SK-N-SH (cell line): ENCODE results near the gene TMEM151A. TPM values are rescaled to one million over a fixed set of nuclear protein-coding genes. Genes with fewer than 3 reads are reported as not detected.

ENCODE experiments used
- CHD2 ChIP-seq: fragments of 150-350 bp; IDR thresholded peaks from 2 replicates; pipeline ENCODE4 v1.6.1; 2018; ENCODE audit warnings: low read length; ENCODE audit not compliant: partially characterized antibody
- ELF1 ChIP-seq: IDR thresholded peaks from 2 replicates; pipeline ENCODE4 v1.4.0; 2012
- EZH2phosphoT487 ChIP-seq: fragments of 200-600 bp; sonication (generic); IDR thresholded peaks from 2 replicates; pipeline ENCODE4 v1.6.1; 2017; ENCODE audit warnings: low read depth, mixed run types, mild to moderate bottlenecking, antibody characterized with exemption, moderate library complexity, borderline replicate concordance
- FOSL2 ChIP-seq: IDR thresholded peaks from 2 replicates; pipeline ENCODE4 v1.4.0; 2012; ENCODE audit warnings: low read depth, mild to moderate bottlenecking, moderate library complexity, borderline replicate concordance
- FOXM1 ChIP-seq: IDR thresholded peaks from 2 replicates; pipeline ENCODE4 v1.4.0; 2012; ENCODE audit warnings: low read depth, mild to moderate bottlenecking
- IRF3 ChIP-seq: fragments of 150-350 bp; IDR thresholded peaks from 2 replicates; pipeline ENCODE4 v1.6.1; 2016; ENCODE audit warnings: mild to moderate bottlenecking, low read depth, low read length
- JUND ChIP-seq: IDR thresholded peaks from 2 replicates; pipeline ENCODE4 v1.4.0; 2012
- MAX ChIP-seq: IDR thresholded peaks from 2 replicates; pipeline ENCODE4 v1.4.0; 2012; ENCODE audit warnings: low read depth
- MEF2A ChIP-seq: IDR thresholded peaks from 2 replicates; pipeline ENCODE4 v1.4.0; 2012; ENCODE audit warnings: low read depth, borderline replicate concordance
- MXI1 ChIP-seq: IDR thresholded peaks from 2 replicates; pipeline ENCODE4 v1.6.1; 2012; ENCODE audit warnings: mild to moderate bottlenecking, low read depth, low read length, improper control_type of control experiment
- NFIC ChIP-seq: IDR thresholded peaks from 2 replicates; pipeline ENCODE4 v1.4.0; 2012; ENCODE audit warnings: borderline replicate concordance
- NRF1 ChIP-seq: IDR thresholded peaks from 2 replicates; pipeline ENCODE4 v1.6.1; 2012; ENCODE audit warnings: low read depth, mild to moderate bottlenecking, low read length
- POLR2AphosphoS5 ChIP-seq: IDR thresholded peaks from 2 replicates; pipeline ENCODE4 v1.6.1; 2012; ENCODE audit warnings: low read depth, low read length
- RFX5 ChIP-seq: IDR thresholded peaks from 2 replicates; pipeline ENCODE4 v1.6.1; 2012; ENCODE audit warnings: mild to moderate bottlenecking, improper control_type of control experiment, low read length
- RXRA ChIP-seq: IDR thresholded peaks from 2 replicates; pipeline ENCODE4 v1.4.0; 2012; ENCODE audit warnings: low read depth, mild to moderate bottlenecking, borderline replicate concordance
- SIN3A ChIP-seq: IDR thresholded peaks from 2 replicates; pipeline ENCODE4 v1.6.1; 2012; ENCODE audit warnings: low read depth, mild to moderate bottlenecking, low read length, moderate library complexity, borderline replicate concordance
- SMC3 ChIP-seq: IDR thresholded peaks from 2 replicates; pipeline ENCODE4 v1.6.1; 2012; ENCODE audit warnings: low read depth, low read length, improper control_type of control experiment
- TAF1 ChIP-seq: IDR thresholded peaks from 2 replicates; pipeline ENCODE4 v1.6.1; 2012; ENCODE audit warnings: low read depth, mild to moderate bottlenecking, low read length, moderate library complexity, borderline replicate concordance
- TCF12 ChIP-seq: IDR thresholded peaks from 2 replicates; pipeline ENCODE4 v1.4.0; 2012
- TEAD4 ChIP-seq: IDR thresholded peaks from 2 replicates; pipeline ENCODE4 v1.4.0; 2012; ENCODE audit warnings: mild to moderate bottlenecking, borderline replicate concordance; ENCODE audit not compliant: insufficient read depth
- YY1 ChIP-seq: IDR thresholded peaks from 2 replicates; pipeline ENCODE4 v1.4.0; 2012; ENCODE audit warnings: low read depth, mild to moderate bottlenecking
- ZBTB33 ChIP-seq: IDR thresholded peaks from 2 replicates; pipeline ENCODE4 v1.4.0; 2012; ENCODE audit warnings: low read depth, borderline replicate concordance
- polyA plus RNA-seq, 3 experiments: library from polyadenylated mRNA; depleted of rRNA; stranded (reverse); fragments of >200 nt; gene quantifications; 2 replicates each; pipeline ENCODE4 v1.2.3, GENCODE V29; 2012
- TF ChIP-seq, protein P1 (sequence below): IDR thresholded peaks from 2 replicates; pipeline ENCODE4 v1.4.0; 2012; ENCODE audit warnings: low read depth, borderline replicate concordance
- TF ChIP-seq, protein P2 (sequence below): IDR thresholded peaks from 2 replicates; pipeline ENCODE4 v1.6.1; 2012; ENCODE audit warnings: mild to moderate bottlenecking, low read depth, low read length, moderate library complexity

Gene TMEM151A
- polyA plus RNA-seq, 1 of the 3 experiments (the other 2 are of a cell fraction): 0.35 TPM

DNA sequence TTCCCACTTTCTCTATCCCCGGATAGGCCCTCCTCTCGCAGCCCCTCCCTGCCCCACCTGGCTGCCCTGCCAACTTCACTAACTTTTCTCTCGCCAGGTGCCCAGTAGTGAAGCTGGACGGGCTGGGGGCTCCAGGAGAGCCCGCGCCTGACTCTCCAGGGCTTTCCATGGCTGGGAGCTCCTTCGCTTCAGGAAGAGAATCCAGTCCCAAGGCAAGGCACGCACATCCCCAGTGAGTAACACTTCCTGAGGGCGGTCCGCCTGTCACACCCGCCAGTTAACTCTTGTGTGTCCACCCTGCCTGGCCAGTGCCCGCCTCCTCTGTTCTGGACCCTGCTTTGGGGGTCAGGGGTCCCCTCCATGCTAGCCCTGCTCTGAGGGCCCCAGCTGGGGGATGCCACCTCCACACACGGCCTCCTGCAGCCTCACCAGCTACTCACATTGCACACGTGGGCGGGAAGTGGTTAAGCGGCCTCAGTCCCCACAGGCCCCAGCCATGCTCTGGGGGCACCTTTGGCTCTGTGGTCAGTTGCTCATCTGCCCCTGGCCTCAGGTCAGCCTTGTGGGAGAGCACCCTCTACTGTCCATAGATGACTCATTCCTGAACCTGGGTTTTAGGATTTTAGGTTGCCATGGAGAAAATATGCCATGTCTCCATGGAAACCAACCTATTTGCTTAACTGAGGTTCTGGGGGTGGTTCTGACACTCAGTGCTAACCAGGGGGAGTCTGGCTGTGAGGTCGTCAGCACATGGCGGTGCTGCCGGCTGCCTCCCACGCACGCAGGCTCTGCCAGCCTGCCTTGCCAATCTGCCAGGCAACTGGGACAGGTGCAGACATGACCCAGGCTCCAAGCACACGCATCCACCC lies 44.8 kb downstream of the TMEM151A start, which contains the start of gene RIN1 (continued):
- TF ChIP-seq FOXM1 (no peak), TEAD4 (peak; percentile 46; the same call in 1 of the 2 replicates), TCF12 (peak; percentile 84), NRF1 (no peak), SIN3A (peak; percentile 95; the same call in 1 of the 2 replicates), MAX (peak; percentile 85), JUND (peak; percentile 77), MXI1 (peak; percentile 81; the same call in 1 of the 2 replicates), RFX5 (peak; percentile 52; the same call in 1 of the 2 replicates), FOSL2 (peak; percentile 73; the same call in 1 of the 2 replicates), EZH2phosphoT487 (no peak), NFIC (0 out of 2 replicates have a peak, but pooled peaks have one; percentile 45), YY1 (no peak; the same call in none of the 2 replicates), TAF1 (peak; percentile 82), IRF3 (no peak), SMC3 (peak; percentile 65), MEF2A (no peak), RXRA (peak; percentile 95; the same call in 1 of the 2 replicates), ELF1 (peak; percentile 65; the same call in 1 of the 2 replicates), CHD2 (no peak), ZBTB33 (peak; percentile 74; the same call in 1 of the 2 replicates), POLR2AphosphoS5 (peak; percentile 63)
- TF ChIP-seq, protein P1, sequence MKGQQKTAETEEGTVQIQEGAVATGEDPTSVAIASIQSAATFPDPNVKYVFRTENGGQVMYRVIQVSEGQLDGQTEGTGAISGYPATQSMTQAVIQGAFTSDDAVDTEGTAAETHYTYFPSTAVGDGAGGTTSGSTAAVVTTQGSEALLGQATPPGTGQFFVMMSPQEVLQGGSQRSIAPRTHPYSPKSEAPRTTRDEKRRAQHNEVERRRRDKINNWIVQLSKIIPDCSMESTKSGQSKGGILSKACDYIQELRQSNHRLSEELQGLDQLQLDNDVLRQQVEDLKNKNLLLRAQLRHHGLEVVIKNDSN: peak; percentile 63; the same call in 1 of the 2 replicates
- TF ChIP-seq, protein P2, sequence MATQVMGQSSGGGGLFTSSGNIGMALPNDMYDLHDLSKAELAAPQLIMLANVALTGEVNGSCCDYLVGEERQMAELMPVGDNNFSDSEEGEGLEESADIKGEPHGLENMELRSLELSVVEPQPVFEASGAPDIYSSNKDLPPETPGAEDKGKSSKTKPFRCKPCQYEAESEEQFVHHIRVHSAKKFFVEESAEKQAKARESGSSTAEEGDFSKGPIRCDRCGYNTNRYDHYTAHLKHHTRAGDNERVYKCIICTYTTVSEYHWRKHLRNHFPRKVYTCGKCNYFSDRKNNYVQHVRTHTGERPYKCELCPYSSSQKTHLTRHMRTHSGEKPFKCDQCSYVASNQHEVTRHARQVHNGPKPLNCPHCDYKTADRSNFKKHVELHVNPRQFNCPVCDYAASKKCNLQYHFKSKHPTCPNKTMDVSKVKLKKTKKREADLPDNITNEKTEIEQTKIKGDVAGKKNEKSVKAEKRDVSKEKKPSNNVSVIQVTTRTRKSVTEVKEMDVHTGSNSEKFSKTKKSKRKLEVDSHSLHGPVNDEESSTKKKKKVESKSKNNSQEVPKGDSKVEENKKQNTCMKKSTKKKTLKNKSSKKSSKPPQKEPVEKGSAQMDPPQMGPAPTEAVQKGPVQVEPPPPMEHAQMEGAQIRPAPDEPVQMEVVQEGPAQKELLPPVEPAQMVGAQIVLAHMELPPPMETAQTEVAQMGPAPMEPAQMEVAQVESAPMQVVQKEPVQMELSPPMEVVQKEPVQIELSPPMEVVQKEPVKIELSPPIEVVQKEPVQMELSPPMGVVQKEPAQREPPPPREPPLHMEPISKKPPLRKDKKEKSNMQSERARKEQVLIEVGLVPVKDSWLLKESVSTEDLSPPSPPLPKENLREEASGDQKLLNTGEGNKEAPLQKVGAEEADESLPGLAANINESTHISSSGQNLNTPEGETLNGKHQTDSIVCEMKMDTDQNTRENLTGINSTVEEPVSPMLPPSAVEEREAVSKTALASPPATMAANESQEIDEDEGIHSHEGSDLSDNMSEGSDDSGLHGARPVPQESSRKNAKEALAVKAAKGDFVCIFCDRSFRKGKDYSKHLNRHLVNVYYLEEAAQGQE: peak; percentile 49; the same call in 1 of the 2 replicates
